GM19238 (cell line): ENCODE results near the gene TAGLN2.
"Not testable (repeated sequence)": the region's sequence is repeated elsewhere in the genome, so short reads cannot be mapped to it uniquely, and the experiment has no call there.

Experiments used
- DNase-seq: peaks from one replicate; pipeline ENCODE4 v3.0.0; 2011; ENCODE audit warnings: low spot score; ENCODE audit not compliant: insufficient read length

Gene TAGLN2

DNA sequence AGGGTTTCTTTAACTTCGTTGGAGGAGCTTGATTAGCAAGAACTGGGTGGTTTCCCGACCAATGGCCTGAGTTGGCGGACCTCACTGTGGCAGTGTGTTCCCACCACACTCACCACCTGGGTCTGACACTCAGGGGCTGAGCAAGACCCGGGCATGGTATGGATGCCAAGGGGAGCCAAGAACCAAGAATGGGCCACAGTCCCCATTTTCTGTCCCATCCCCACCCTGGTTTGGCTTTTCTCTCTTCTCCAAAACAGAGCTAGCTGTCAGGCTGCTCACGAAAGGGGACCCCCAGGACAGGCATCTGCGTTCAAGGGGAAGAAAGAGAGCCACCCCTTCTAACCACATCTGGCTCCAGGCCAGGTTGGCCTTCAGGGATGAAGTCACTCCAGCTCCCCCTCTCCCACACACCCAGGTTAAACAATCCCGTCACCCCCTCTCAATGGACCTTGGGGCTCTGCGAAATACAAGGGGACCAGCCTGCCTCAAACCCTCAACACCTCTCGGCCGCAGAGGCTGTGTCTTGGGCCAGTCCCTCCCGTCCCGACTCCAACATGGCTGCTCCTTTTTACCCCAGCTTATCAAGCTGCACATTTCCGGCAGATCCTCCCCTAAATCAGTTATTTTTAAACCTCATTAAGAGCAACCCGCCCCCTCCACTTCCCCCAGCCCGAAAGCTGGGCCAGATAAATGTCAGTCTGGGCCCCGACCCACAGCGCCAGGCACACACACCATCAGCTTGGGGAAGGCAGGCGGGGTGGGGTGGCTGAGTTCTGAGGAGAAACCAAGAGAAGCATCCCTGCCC lies 3.4 kb downstream of the TAGLN2 start:
- DNase-seq: no peak

DNA sequence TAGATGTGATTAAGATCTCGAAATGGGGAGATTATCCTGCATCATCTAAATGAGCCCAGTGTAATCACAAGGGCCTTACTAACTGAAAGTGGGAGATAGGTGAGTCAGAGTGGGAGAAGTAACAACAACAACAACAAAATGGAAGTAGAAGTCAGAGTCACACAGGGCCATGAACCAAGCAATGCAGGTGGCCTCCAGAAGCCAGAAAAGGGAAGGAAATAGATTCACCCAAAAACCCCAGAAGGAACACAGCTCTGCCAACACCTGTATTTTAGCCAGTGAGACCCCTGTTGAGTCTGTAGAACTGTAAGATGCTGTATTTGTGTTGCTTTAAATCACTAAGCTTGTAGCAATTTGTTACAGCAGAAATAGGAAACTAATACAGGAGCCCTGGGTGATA lies 4.1 kb downstream of the TAGLN2 start:
- DNase-seq: peak; percentile 47

GRCh38 chr1:159920651-159921050 lies 4.7 kb downstream of the TAGLN2 start:
- DNase-seq: no peak

DNA sequence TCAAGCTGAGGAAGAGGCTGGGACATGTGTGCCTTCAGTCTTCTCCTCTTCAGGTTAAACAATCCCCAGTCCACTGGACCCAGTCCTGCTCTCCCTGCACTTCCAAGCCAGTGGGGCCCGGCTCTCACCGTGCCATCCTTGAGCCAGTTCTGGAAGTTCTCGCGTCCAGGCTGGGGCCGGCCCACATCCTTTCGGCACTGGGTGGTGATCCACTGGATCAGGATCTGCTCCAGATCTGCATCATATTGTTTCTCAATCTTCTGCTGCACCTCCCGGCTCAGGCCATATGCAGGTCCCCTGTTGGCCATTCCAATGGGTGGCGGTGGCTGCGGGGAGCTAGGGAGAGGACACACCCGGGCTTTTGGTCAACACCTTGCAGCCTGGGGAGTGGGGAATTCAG lies 5.1 kb downstream of the TAGLN2 start:
- no peak for DNase-seq

GRCh38 chr1:159919236-159919865 lies 6.0 kb downstream of the TAGLN2 start:
- DNase-seq: no peak

DNA sequence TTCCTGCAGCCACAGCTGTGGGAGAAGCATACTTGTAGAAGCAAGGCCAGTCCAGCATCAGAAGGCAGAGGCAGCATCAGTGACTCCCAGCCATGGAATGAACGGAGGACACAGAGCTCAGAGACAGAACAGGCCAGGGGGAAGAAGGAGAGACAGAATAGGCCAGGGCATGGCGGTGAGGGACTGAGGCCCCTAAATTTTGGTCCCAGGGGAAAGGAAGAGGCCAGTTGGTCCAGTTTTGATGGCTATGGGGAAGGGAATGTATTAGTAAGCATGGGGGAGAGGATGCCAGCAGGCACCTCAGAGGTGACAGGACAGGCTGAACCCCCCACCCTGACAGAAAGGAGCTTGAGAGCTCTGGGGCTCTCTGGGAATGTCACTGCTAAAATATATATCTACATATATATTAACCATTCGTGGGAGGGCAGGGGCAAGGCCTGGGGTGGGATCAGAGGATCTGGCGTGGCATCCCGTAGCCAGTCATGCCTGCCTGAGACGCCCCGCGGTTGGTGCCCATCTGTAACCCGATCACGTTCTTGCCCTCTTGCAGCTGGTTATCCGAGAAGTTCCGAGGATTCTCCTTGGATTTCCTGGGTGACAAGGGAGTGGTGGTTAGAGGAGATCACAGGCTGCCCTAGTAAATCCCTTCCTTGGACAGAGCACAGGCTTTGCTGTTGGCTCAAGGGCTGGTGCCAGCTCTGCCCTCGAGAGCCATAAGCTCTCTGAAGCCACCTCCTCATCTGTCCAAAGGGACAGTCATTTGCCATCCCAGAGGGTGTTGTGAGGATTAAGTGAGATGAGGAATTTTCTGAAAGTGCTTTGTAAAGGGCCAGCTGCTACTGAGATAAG lies 6.7 kb downstream of the TAGLN2 start:
- no peak for DNase-seq

DNA sequence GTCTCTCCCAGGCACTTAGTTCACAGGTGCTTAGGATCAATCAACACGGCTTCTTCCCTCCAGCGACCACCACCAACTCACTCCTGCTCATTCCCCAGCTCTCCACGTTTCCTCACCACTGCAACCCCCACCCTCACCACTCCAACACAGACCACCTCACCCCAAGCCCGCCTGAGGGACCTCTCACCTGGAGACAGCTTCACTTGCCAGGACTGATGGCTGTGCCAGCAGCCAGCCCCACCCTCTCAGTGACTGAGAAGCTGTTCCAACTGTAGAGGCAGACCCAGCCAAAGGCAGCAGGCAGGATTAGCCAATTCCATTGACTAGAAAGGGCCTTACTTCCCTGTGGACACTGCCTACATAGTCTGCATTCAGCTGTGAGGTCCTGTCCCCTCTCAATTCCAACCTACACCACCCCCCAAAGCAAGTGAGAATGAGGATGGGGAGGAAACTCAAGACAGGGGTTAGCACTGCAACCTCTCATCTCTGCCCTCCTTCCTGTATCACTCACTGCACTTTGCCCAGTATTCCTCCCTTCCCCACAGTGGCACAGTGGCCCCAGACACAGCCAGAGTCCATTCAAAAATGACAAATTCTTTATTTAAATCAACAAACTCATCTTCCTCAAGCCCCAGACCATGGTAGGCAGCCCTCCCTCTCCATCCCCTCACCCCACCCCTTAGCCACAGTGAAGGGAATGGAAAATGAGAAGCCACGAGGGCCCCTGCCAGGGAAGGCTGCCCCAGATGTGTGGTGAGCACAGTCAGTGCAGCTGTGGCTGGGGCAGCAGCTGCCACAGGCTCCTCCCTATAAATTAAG lies 7.6 kb downstream of the TAGLN2 start:
- no peak for DNase-seq

- no peak for DNase-seq
Observed at GRCh38 chr1:159916242-159917051, 8.9 kb downstream of the TAGLN2 start.

GRCh38 chr1:159915571-159916241 lies 9.6 kb downstream of the TAGLN2 start:
- DNase-seq: no peak

GRCh38 chr1:159914252-159915018 lies 10.9 kb downstream of the TAGLN2 start:
- no peak for DNase-seq

DNA sequence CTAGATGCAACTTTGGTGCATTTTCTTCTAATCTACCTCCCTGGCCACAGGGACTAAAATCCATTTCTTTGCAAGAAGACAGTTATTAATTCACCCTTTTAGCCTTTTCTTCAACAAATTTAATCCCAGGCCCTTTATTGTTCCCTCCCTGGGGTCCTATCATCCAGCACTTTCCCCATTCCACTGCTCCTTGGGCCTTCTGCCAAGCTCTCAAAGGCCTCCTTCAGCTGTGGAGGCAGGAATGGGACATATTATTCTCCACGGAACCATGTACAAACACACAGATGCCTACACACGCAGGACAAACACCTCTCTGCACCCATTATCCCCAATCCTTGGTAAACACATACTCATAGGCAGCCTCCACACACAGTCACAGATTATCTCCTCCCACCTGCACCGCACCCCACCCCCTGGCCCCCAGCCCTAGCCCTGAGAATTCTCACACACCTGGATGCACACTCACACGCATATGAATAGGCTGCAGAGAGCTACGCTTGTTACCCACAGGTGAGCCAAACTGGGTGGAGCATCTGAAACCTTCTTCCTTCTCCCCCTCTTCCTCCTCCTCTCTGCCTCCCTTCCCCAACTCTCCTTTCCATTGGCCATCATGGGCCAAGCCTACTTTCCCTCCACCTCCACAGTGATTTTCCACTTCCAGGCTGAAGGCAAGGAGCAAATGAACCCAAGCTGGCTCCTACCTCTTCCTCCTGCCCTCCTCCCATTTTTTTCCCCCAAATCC lies 11.7 kb downstream of the TAGLN2 start:
- no peak for DNase-seq

- DNase-seq: no peak
Observed at GRCh38 chr1:159911326-159912070, 13.8 kb downstream of the TAGLN2 start.

DNA sequence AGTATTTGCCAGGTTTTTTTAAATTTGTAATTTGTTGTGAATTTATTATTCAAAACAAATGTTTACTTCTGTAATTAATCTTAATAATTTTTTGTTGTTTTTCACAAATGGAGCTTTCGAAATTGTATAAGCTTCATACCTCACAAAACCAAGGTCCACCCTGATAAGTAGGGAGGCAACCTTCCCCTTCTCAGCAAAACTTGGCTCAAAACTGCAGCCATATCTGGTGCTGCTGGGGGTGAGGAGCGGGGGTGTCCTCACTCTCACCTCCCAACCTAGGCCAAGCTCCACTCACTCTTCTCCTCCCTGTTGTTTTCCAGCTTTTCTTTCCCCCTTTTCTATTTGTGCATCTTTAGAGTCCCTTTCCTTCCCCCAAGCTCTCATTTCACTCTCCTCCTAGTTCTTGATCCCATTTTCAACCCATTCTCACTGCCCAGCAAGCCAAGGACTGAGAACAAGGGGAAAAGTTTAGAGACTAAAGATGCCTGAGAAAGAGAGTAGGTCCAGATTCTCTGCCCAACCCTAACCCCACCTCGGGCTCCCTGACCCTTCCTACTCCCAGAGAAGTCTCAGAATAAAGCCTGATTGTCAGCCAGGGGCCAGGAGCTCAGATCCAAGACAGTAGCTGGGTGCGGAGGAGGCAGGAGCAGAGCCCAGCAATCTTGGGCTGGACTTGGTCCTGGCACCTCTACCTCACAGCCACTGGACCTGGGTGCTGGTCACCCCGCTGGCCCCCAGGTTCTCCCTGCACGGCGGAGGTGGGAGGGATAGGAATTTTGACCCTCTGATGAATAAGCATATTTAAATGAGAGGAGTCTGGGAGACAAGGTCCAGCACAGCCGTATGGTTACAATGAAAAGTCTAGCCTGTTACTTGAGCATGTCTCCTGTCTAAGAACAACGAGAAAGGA lies 17.0 kb downstream of the TAGLN2 start:
- no peak for DNase-seq

DNA sequence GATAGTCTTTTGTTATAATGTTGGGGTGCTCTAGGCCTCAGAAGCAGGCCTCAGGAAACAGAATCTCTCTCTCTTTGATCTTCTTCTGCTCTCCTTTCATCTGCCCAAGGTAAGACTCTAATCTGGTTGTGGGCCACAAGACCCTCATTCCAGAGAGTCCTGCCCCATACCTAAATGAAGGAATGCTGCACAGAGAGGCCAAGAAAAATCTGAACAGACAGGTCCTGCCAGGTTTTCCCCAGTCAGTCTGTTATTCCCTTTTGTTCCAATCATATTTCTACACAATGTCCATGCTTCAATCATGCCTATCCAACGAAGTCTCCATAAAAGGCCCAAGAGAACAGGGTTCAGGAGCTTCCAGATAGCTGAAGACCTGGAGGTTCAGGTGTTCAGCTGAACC lies 18.3 kb downstream of the TAGLN2 start:
- DNase-seq: no peak

DNA sequence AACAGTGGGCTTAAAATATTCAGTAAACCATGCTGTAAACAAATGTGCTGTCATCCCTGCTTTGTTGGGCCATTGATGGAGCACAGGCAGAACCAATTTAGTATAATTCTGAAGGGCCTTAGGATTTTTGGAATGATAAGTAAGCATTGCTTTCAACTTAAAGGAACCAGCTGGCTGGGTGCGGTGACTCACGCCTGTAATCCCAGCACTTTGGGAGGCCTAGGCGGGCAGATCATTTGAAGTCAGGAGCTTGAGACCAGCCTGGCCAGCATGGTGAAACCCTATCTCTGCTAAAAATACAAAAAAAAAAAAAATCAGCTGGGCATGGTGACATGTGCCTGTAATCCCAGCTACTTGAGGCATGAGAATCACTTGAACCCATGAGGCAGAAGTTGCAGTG lies 21.3 kb downstream of the TAGLN2 start:
- DNase-seq: not testable (repeated sequence)

DNA sequence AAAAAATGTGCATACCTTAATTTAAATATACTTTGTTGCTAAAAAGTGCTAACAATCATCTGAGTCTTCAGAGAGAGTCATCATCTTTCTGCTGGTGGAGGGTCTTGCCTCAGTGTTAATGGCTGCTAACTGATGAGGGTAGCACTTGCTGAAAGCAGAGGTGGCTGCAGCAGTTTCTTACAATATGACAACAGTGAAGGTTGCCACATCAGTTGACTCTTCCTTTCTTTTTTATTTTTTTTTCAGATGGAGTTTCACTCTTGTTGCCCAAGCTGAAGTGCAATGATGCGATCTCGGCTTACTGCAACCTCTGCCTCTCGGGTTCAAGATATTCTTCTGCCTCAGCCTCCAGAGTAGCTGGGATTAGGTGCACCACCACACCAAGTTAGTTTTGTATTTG lies 22.8 kb downstream of the TAGLN2 start:
- DNase-seq: no peak
